Adipocyte (in vitro differentiated cells): Measurements from ENCODE around the gene ARCN1.
"Not testable (repeated sequence)": the region's sequence is repeated elsewhere in the genome, so short reads cannot be mapped to it uniquely, and the experiment has no call there.

Experiments used
- DNase-seq: peaks from one replicate; pipeline ENCODE4 v3.0.0-alpha.2; 2015; ENCODE audit warnings: low read depth
- H3K27me3 ChIP-seq: replicated peaks from 2 replicates; pipeline ENCODE4 v1.7.0; 2013; ENCODE audit warnings: mild to moderate bottlenecking, low read length, moderate library complexity; ENCODE audit not compliant: control insufficient read depth, insufficient read depth
- H3K36me3 ChIP-seq: 2 replicates; pipeline ENCODE4 v1.7.0; 2013; ENCODE audit warnings: low read length, mild to moderate bottlenecking, moderate library complexity; ENCODE audit not compliant: control insufficient read depth, insufficient read depth, severe bottlenecking
- H3K4me1 ChIP-seq: 2 replicates; pipeline ENCODE4 v1.7.0; 2013; ENCODE audit warnings: mild to moderate bottlenecking, low read length, moderate library complexity; ENCODE audit not compliant: control insufficient read depth, insufficient read depth
- H3K4me3 ChIP-seq: 2 replicates; pipeline ENCODE4 v1.7.0; 2013; ENCODE audit warnings: mild to moderate bottlenecking, low read length, moderate library complexity
- H3K9ac ChIP-seq: 2 replicates; pipeline ENCODE4 v1.7.0; 2013; ENCODE audit warnings: mild to moderate bottlenecking, low read length, moderate library complexity
- H3K9me3 ChIP-seq: 2 replicates; pipeline ENCODE4 v1.7.0; 2013; ENCODE audit warnings: mild to moderate bottlenecking, low read length, moderate library complexity; ENCODE audit not compliant: control insufficient read depth

The ARCN1 gene

DNA sequence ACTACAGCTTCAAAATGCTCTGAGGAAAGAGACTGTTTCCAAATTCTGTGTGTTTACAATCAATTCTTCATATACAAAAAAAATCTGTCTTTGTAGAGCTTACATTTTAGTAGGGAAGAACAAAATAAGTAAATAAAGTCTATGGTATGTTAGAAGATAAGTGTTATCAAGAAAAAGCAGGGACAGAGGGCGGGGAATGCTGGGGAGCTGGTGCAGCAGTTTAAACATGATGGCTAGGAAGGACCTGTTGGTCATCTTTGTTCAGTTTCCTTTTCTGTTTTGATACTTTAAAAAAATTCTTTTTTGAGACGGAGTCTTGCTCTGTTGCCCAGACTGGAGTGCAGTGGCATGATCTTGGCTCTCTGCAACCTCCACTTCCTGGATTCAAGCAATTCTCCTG is 25.1 kb upstream of the ARCN1 start:
- H3K27me3 ChIP-seq, result no peaks in the 10 kb centered on the region
- H3K36me3 ChIP-seq, result peaks cover 33% of the 10 kb centered on the region
- no peak overlapping the region for H3K9ac ChIP-seq
- DNase-seq, result no peak
- H3K4me1 ChIP-seq, result no peaks in the 10 kb centered on the region
- H3K9me3 ChIP-seq, result no peaks in the 10 kb centered on the region
- no peak overlapping the region for H3K4me3 ChIP-seq

DNA sequence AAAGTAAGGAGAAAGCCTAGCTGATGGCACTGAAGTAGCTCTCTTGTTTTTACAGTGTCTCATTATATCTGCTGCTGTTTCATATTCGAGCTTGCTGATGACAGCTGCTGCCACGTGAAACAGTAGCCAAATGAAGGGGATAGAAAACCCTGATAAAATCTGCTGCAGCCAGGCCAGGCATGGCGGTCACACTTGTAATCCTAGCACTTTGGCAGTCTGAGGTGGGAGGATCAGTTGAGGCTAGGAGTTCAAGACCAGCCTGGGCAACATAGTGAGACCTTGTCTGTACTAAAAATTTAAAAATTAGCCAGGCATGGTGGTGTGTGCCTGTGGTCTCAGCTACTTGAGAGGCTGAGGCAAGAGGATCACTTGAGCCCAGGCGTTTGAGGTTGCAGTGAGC is 19.9 kb upstream of the ARCN1 start:
- Histone ChIP-seq H3K4me3 (no peak overlapping the region), H3K9me3 (no peaks in the 10 kb centered on the region), H3K9ac (no peak overlapping the region), H3K27me3 (no peaks in the 10 kb centered on the region), H3K4me1 (no peaks in the 10 kb centered on the region), H3K36me3 (peaks cover 47% of the 10 kb centered on the region)
- DNase-seq, result no peak

- no peak overlapping the region for H3K9ac ChIP-seq
- H3K36me3 ChIP-seq, result peaks cover 25% of the 10 kb centered on the region
- no peak for DNase-seq
- peaks cover 8% of the 10 kb centered on the region for H3K4me1 ChIP-seq
- no peaks in the 10 kb centered on the region for H3K9me3 ChIP-seq
- no peak overlapping the region for H3K4me3 ChIP-seq
- no peaks in the 10 kb centered on the region for H3K27me3 ChIP-seq
These were observed 11.4 kb upstream of the ARCN1 start for GRCh38 chr11:118560806-118561205.

DNA sequence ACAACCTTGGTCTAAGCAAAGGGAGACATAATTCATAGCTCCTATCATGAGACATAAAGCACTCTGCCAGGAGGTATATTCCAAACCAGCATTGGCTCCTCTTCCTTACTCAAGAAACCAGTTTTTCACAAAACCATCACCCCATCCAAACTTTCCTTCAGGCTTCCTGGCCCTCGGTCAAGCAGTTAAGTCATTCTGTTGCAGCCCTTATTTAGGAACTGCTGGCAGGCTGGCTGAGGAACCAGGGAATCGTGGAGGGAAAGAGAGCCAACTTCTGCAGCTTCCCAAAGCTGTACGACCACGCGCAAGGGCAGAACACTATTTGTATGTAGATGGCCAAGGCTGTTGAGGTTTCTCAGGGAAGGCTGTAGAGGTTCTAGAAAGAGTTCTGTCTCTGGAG is 7.2 kb upstream of the ARCN1 start:
- peak overlapping the region; percentile 67 for H3K4me3 ChIP-seq

DNA sequence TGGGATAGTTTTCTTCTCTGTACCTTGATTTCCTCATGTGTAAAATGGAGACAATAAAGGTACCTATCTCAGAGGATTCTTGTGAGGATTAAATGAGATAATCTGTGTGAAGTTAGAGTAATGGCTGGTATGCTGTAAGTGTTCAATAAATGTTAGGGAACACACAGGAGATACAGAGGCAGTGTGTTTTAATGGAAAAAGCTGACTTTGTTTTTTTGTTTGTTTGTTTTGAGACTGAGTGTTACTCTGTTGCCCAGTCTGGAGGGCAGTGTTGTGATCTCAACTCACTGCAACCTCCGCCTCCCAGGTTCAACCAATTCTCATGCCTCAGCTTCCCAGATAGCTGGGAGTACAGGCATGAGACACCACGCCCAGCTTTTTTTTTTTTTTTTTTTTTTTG is 2.5 kb upstream of the ARCN1 start:
- Histone ChIP-seq H3K27me3 (no peaks in the 10 kb centered on the region), H3K4me1 (peaks cover 28% of the 10 kb centered on the region), H3K9me3 (no peaks in the 10 kb centered on the region), H3K36me3 (no peaks in the 10 kb centered on the region), H3K4me3 (no peak overlapping the region), H3K9ac (no peak overlapping the region)
- DNase-seq, result no peak

More for the DNA sequence above, 7.2 kb upstream of the ARCN1 start:
- H3K36me3 ChIP-seq, result no peaks in the 10 kb centered on the region
- peaks cover 8% of the 10 kb centered on the region for H3K4me1 ChIP-seq
- H3K27me3 ChIP-seq, result no peaks in the 10 kb centered on the region
- no peaks in the 10 kb centered on the region for H3K9me3 ChIP-seq
- DNase-seq, result no peak
- peak overlapping the region; percentile 17 for H3K9ac ChIP-seq

DNA sequence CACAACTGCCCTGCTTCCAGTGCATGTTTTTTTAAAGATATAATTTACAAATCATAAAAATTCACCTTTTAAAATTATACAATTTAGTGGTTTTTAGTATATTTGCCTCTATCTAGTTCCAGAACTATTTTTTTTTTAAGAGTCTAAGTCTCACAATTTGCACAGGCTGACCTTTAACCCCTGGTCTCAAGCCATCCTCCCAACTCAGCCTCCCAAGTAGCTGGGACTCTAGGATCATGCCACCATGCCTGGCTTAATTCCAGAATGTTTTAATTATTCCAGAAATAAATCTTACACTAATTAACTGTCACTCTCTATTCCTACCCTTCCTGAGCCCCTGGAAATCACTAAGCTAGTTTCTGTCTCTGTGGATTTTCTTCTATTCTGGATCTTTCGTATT is 1.4 kb upstream of the ARCN1 start:
- no peaks in the 10 kb centered on the region for H3K9me3 ChIP-seq
- H3K27me3 ChIP-seq, result no peaks in the 10 kb centered on the region
- H3K9ac ChIP-seq, result no peak overlapping the region
- no peak overlapping the region for H3K4me3 ChIP-seq
- H3K36me3 ChIP-seq, result no peaks in the 10 kb centered on the region
- peaks cover 35% of the 10 kb centered on the region for H3K4me1 ChIP-seq
- DNase-seq, result no peak

- Histone ChIP-seq H3K4me1 (peaks cover 43% of the 10 kb centered on the region), H3K9ac (peak overlapping the region; percentile 100), H3K4me3 (peak overlapping the region; percentile 96)
- not testable (repeated sequence) for H3K36me3 ChIP-seq, H3K27me3 ChIP-seq, H3K9me3 ChIP-seq
- DNase-seq, result peak; percentile 45
These were observed 528 bp upstream of the ARCN1 start for GRCh38 chr11:118571701-118572060.

GRCh38 chr11:118572981-118573550 is 857 bp downstream of the ARCN1 start:
- Histone ChIP-seq H3K4me1 (peaks cover 53% of the 10 kb centered on the region), H3K4me3 (peak overlapping the region; percentile 96), H3K9ac (peak overlapping the region; percentile 100), H3K36me3 (no peaks in the 10 kb centered on the region), H3K9me3 (no peaks in the 10 kb centered on the region), H3K27me3 (no peaks in the 10 kb centered on the region)
- DNase-seq, result peak; percentile 58

GRCh38 chr11:118574636-118575035 is 2.4 kb downstream of the ARCN1 start:
- Histone ChIP-seq H3K9ac (peak overlapping the region; percentile 100), H3K4me1 (peaks cover 59% of the 10 kb centered on the region), H3K9me3 (no peaks in the 10 kb centered on the region), H3K27me3 (no peaks in the 10 kb centered on the region), H3K4me3 (peak overlapping the region; percentile 96), H3K36me3 (no peaks in the 10 kb centered on the region)
- DNase-seq, result no peak

DNA sequence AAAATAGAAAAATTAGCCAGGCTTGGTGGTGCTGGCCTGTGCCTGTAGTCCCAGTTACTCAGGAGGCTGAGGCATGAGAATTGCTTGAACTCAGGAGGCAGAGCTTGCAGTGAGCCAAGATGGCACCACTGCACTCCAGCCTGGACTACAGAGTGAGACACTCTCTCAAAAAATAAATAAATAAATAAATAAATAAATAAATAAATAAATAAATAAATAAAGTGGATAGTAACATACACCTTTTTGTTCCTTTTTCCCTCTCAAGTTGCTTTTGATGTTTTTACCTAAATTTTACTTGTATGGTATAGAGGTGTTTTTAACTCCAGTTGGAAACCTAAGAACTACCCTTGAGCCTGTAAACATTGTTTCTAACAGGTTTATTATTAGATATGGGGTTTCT is 5.8 kb downstream of the ARCN1 start:
- H3K9me3 ChIP-seq, H3K9ac ChIP-seq, H3K4me3 ChIP-seq, DNase-seq, H3K27me3 ChIP-seq: not testable (repeated sequence)
- Histone ChIP-seq H3K36me3 (peaks cover 19% of the 10 kb centered on the region), H3K4me1 (peaks cover 59% of the 10 kb centered on the region)

GRCh38 chr11:118581057-118581456 is 8.8 kb downstream of the ARCN1 start:
- Histone ChIP-seq H3K36me3 (peaks cover 50% of the 10 kb centered on the region), H3K9ac (no peak overlapping the region), H3K9me3 (no peaks in the 10 kb centered on the region), H3K4me1 (peaks cover 28% of the 10 kb centered on the region), H3K27me3 (no peaks in the 10 kb centered on the region), H3K4me3 (no peak overlapping the region)
- DNase-seq, result no peak

- no peak overlapping the region for H3K4me3 ChIP-seq
- DNase-seq, result no peak
- no peaks in the 10 kb centered on the region for H3K9me3 ChIP-seq
- no peak overlapping the region for H3K9ac ChIP-seq
- H3K4me1 ChIP-seq, result peaks cover 10% of the 10 kb centered on the region
- H3K27me3 ChIP-seq, result no peaks in the 10 kb centered on the region
- peaks cover 97% of the 10 kb centered on the region for H3K36me3 ChIP-seq
These were observed 15.7 kb downstream of the ARCN1 start for GRCh38 chr11:118587952-118588351.
